MCF 10A (cell line): ENCODE results near the gene PLLP. TPM values are rescaled to one million over a fixed set of nuclear protein-coding genes. Genes with fewer than 3 reads are reported as not detected.
"Not testable (repeated sequence)": the region's sequence is repeated elsewhere in the genome, so short reads cannot be mapped to it uniquely, and the experiment has no call there.

Source experiments
- BruUV-seq: library from RNA; stranded (reverse); fragments of 400-500 nt; replicated peaks from 2 replicates; lab custom pipeline; 2021; lab: Mats Ljungman, UMichigan
- CTCF ChIA-PET: fragments of 300-600 bp; sonication (Branson Sonifier 250); formaldehyde crosslinking; extraction: SDS; loops from one replicate; lab custom pipeline; 2021; ENCODE audit warnings: antibody characterized with exemption, inconsistent platforms; lab: Yijun Ruan, JAX
- POLR2A ChIA-PET: fragments of 300-600, 350-650 bp; sonication (Branson Sonifier 250); formaldehyde crosslinking; extraction: SDS; loops from one replicate; lab custom pipeline; 2020; ENCODE audit warnings: antibody characterized with exemption, inconsistent platforms; lab: Yijun Ruan, JAX
- DNase-seq: peaks from one replicate; pipeline ENCODE4 v3.0.0-alpha.2; 2018; ENCODE audit not compliant: unreplicated experiment
- H3K27ac Mint-ChIP-seq: one replicate; pipeline ENCODE4 v1.8.0; 2022; ENCODE audit warnings: mild to moderate bottlenecking, low read depth, mixed read lengths; ENCODE audit not compliant: unreplicated experiment
- H3K27me3 Mint-ChIP-seq: one replicate; pipeline ENCODE4 v1.8.0; 2022; ENCODE audit warnings: mixed read lengths; ENCODE audit not compliant: insufficient read depth, unreplicated experiment
- H3K36me3 Mint-ChIP-seq: one replicate; pipeline ENCODE4 v1.8.0; 2022; ENCODE audit warnings: mild to moderate bottlenecking, moderate library complexity, mixed read lengths; ENCODE audit not compliant: insufficient read depth, unreplicated experiment
- H3K4me1 Mint-ChIP-seq: one replicate; pipeline ENCODE4 v1.8.0; 2022; ENCODE audit warnings: mixed read lengths; ENCODE audit not compliant: insufficient read depth, unreplicated experiment
- H3K4me3 Mint-ChIP-seq: one replicate; pipeline ENCODE4 v1.8.0; 2022; ENCODE audit warnings: mild to moderate bottlenecking, moderate library complexity, mixed read lengths; ENCODE audit not compliant: unreplicated experiment
- H3K9me3 Mint-ChIP-seq: one replicate; pipeline ENCODE4 v1.8.0; 2022; ENCODE audit warnings: mixed read lengths; ENCODE audit not compliant: unreplicated experiment
- intact Hi-C: fragments of 100-400 bp; cut with micrococcal nuclease; formaldehyde crosslinking; loops from 2 replicates; pipeline ENCODE4 v1.14.1; 2022
- total RNA-seq: library from RNA; stranded (reverse); gene quantifications from 2 replicates; pipeline ENCODE4 v1.2.3, GENCODE V29; 2022
- TF ChIP-seq, protein P1 (sequence below): fragments of 200-600 bp; IDR thresholded peaks from one replicate; pipeline ENCODE4 v1.8.0; 2022; ENCODE audit warnings: antibody characterized with exemption, mild to moderate bottlenecking; ENCODE audit not compliant: unreplicated experiment

Gene PLLP
- total RNA-seq, 1 experiment from 2014 or later, result 6.1 TPM

DNA sequence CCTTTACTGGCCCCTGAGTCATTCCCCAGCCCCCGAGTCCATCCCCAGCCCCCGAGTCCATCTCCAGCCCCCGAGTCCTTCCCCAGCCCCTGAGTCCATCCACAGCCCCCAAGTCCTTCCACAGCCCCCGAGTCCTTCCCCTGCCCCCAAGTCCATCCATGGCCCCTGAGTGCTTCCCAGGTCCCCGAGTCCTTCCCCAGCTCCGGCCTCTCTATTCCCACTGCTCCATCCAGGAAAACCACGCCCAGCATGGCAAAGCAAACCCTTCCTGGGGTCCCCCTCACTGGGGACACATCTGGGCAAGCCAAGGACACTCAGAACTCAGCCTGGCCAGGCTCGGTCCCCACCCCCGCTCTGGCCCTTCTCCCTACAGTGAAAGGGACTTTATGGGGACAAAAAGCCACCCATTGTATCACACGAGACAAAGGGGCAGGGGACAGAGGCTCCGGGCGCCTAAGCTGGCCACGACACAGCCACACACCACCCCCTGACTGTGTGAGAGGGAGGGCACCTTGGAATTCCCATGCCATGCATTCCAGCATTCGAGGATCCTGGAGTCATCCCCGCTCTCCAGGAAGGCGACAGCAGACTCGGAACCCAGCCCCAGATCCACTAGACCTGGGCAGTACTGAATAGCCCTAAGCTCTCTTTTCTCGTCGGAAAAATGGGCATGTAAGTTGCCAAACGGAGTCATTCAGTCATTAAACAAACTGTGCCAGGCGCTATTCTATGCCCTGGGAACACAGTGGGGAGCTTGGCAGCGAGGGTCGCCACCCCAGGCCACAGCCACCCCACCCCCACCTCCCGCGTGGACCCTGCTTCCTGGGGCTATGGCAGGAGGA, 14.0 kb downstream of the PLLP start:
- H3K27me3 Mint-ChIP-seq, result no peaks in the 10 kb centered on the region
- TF ChIP-seq, protein P1, sequence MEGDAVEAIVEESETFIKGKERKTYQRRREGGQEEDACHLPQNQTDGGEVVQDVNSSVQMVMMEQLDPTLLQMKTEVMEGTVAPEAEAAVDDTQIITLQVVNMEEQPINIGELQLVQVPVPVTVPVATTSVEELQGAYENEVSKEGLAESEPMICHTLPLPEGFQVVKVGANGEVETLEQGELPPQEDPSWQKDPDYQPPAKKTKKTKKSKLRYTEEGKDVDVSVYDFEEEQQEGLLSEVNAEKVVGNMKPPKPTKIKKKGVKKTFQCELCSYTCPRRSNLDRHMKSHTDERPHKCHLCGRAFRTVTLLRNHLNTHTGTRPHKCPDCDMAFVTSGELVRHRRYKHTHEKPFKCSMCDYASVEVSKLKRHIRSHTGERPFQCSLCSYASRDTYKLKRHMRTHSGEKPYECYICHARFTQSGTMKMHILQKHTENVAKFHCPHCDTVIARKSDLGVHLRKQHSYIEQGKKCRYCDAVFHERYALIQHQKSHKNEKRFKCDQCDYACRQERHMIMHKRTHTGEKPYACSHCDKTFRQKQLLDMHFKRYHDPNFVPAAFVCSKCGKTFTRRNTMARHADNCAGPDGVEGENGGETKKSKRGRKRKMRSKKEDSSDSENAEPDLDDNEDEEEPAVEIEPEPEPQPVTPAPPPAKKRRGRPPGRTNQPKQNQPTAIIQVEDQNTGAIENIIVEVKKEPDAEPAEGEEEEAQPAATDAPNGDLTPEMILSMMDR, result no peak
- no peaks in the 10 kb centered on the region for H3K9me3 Mint-ChIP-seq
- peaks cover 15% of the 10 kb centered on the region for H3K4me1 Mint-ChIP-seq
- ChIA-PET POLR2A (interaction anchor here (1.6 kb wide), 1 partner anchor 25 kb away, joined by 4 read pairs; the partner anchor contains the start of gene ARL2BP), CTCF (no interaction called here)
- no peaks in the 10 kb centered on the region for H3K36me3 Mint-ChIP-seq
- no peak overlapping the region for H3K27ac Mint-ChIP-seq
- DNase-seq, result no peak
- H3K4me3 Mint-ChIP-seq, result no peak overlapping the region
- intact Hi-C loops, result no loop called here
- BruUV-seq, result no TSS peak

DNA sequence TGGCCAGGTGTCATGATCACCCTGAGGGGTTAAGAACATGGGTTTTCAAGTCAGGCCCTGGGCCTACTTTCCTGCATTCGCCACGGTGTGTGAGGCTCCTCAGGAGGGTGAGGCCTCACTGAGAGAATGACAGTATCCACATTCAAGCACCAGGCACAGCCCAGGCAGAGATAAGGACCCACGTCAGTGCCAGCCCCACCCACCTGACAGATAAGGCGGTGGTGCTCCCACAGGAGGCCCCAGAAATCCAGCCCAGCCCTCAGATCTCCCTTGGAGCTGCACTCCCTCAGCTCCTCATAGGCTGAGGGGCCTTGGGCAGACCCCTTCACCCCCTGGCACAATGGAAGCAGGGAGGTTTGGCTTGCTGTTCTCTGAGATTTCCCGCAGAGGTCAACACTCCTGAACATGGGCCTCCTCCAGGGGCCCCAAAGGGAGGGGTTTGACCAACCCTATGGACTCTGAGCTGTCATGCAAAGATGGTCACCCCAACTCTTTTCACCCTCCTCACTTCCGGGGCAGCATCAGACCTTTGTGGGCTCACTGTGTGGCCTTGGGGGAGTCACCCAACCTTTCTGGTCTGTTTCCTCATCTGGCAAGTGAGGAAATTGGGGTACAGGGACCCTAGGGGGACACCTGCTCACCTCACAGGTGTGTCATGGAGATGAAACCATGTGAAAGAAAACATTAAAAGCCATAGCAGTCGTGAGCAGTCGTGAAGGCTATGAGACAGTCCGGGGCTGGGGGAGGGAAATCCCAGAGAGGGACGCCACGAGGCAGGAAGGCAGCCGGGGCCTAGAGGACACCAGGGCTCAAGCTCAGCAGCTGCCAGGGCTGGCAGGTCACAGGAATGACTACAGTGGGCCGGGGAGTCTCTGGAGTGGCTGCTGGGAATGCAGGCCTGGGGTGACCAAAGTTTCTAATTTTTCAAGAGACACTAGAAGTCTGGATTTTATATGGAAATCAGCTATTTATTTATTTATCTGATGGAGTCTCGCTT, 15.4 kb downstream of the PLLP start:
- no TSS peak for BruUV-seq
- H3K4me1 Mint-ChIP-seq, result peaks cover 18% of the 10 kb centered on the region
- no peaks in the 10 kb centered on the region for H3K9me3 Mint-ChIP-seq
- CTCF ChIA-PET, result interaction anchor here (0.9 kb wide), 1 partner anchor 12 kb away, joined by 3 read pairs; no protein-coding TSS in a partner anchor
- TF ChIP-seq, protein P1, result no peak
- POLR2A ChIA-PET, result interaction anchor here (0.9 to 8.1 kb wide), 3 partner anchors 9 to 82 kb away, joined by 3 to 137 read pairs (median 4); no protein-coding TSS in a partner anchor
- peak overlapping the region; percentile 61 for H3K27ac Mint-ChIP-seq
- H3K27me3 Mint-ChIP-seq, result no peaks in the 10 kb centered on the region
- H3K4me3 Mint-ChIP-seq, result no peak overlapping the region
- DNase-seq, result no peak
- intact Hi-C loops, result no loop called here
- H3K36me3 Mint-ChIP-seq, result no peaks in the 10 kb centered on the region

DNA sequence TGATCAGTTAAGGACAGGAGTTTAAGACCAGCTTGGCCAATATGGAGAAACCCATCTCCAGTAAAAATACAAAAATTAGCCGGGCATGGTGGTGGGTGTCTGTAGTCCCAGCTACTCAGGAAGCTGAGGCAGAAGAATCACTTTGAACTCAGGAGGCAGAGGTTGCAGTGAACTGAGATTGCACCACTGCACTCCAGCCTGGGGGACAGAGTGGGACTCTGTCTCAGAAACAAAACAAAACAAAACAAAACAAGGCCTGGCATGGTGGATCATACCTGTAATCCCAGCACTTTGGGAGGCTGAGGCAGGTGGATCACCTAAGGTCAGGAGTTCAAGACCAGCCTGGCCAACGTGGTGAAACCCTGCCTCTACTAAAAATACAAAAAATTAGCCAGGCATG, 17.1 kb downstream of the PLLP start:
- Mint-ChIP-seq H3K4me3 (peak overlapping the region; percentile 69), H3K27ac (peak overlapping the region; percentile 89), H3K4me1 (peaks cover 25% of the 10 kb centered on the region)
- CTCF ChIA-PET, result interaction anchor here (1.2 kb wide), 2 partner anchors 9 to 118 kb away, joined by 4 to 6 read pairs; no protein-coding TSS in a partner anchor
- intact Hi-C loops, H3K9me3 Mint-ChIP-seq, BruUV-seq, H3K27me3 Mint-ChIP-seq, H3K36me3 Mint-ChIP-seq, DNase-seq: not testable (repeated sequence)
- POLR2A ChIA-PET, result interaction anchor here (0.7 to 8.1 kb wide), 11 partner anchors 11 to 178 kb away, joined by 3 to 137 read pairs (median 12); partner anchors contain the start of genes ARL2BP, PSME3IP1 and RSPRY1

DNA sequence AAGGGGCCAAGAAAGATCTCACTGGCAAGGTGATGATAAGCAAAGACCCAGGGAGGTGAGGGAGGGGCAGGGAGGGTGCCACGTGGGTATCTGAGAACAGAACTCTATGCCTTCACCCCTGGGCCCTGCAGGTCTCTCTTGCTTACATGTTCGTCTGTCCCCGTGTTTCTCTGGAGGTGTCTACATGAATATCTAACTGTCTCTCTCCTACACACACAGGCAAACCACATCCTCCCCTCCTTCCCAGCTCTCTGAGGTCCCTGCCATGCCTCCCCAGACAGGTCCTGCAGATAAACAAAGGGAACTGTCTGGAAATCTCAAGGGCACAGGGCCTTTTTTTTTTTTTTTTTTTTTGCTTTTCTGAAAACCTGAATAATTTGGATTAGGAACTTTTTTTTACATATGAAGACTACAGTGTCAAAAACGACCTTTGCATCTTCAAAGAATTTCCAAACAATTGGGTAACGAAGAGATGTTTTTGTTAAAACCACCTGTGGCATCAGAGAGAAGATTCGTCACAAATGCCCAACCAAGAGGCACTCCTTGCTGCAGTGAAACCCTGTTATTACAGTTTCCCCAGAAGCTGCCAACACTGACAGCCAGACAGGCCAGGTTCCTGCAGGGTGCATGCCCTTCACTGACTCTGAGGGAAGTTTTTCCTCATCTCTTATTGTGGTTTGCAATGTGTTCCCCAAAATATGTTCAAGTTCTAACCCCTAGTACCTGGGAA, 17.8 kb downstream of the PLLP start:
- Mint-ChIP-seq H3K36me3 (no peaks in the 10 kb centered on the region), H3K4me1 (peaks cover 25% of the 10 kb centered on the region), H3K4me3 (peak overlapping the region; percentile 69), H3K9me3 (no peaks in the 10 kb centered on the region), H3K27me3 (no peaks in the 10 kb centered on the region), H3K27ac (peak overlapping the region; percentile 89)
- ChIA-PET POLR2A (interaction anchor here (0.5 to 8.1 kb wide), 18 partner anchors 12 to 405 kb away, joined by 3 to 137 read pairs (median 4); partner anchors contain the start of genes ARL2BP, PSME3IP1 and RSPRY1), CTCF (interaction anchor here (0.7 to 1.2 kb wide), 4 partner anchors 9 to 150 kb away, joined by 3 to 6 read pairs (median 4); no protein-coding TSS in a partner anchor)
- DNase-seq, result peak; percentile 37
- intact Hi-C loops, result no loop called here
- TF ChIP-seq, protein P1, result no peak
- TSS peak; percentile 79 for BruUV-seq
